Upper lobe of right lung (tissue), 1 donor: ENCODE measurements around the gene PROCA1. TPM values are rescaled to one million over a fixed set of nuclear protein-coding genes. Genes with fewer than 3 reads are reported as not detected.

Experiments used
- ATAC-seq: fragments of 200-7000 bp; cut with Tn5 transposase; one replicate; pipeline ENCODE4 v1.9.1; 2020; ENCODE audit warnings: mild to moderate bottlenecking, moderate library complexity
- DNase-seq: peaks from one replicate; pipeline ENCODE4 v3.0.0-alpha.2; 2020
- H3K27ac ChIP-seq: fragments of 200-600 bp; one replicate; pipeline ENCODE4 v1.8.0; 2022
- H3K27me3 ChIP-seq: fragments of 200-600 bp; one replicate; pipeline ENCODE4 v1.8.0; 2022; ENCODE audit warnings: mild to moderate bottlenecking
- H3K36me3 ChIP-seq: fragments of 200-600 bp; one replicate; pipeline ENCODE4 v1.8.0; 2022
- H3K4me1 ChIP-seq: fragments of 200-600 bp; one replicate; pipeline ENCODE4 v1.8.0; 2022
- H3K4me3 ChIP-seq: fragments of 200-600 bp; one replicate; pipeline ENCODE4 v1.8.0; 2022; ENCODE audit warnings: mild to moderate bottlenecking
- H3K9me3 ChIP-seq: fragments of 200-600 bp; one replicate; pipeline ENCODE4 v1.8.0; 2022
- CTCF ChIP-seq: fragments of 200-600 bp; IDR thresholded peaks from one replicate; pipeline ENCODE4 v1.8.0; 2022; ENCODE audit warnings: antibody characterized with exemption
- intact Hi-C: fragments of 100-400 bp; cut with DNase I; formaldehyde crosslinking; loops from one replicate; pipeline ENCODE4 v1.11.0; 2022
- total RNA-seq: library from RNA; stranded (reverse); fragmentation: NEBNext Ultra II Directional; extraction: Animal tissue kit (Norgen Biotek cat#: 25700); gene quantifications from one replicate; pipeline ENCODE4 v1.2.1, GENCODE V29; 2021
- donor health status: DM: no; HTN: yes; CAD: no; lungs with severe emphysema.

The PROCA1 gene
- total RNA-seq, 1 donor from 2014 or later = 3.3 TPM

DNA sequence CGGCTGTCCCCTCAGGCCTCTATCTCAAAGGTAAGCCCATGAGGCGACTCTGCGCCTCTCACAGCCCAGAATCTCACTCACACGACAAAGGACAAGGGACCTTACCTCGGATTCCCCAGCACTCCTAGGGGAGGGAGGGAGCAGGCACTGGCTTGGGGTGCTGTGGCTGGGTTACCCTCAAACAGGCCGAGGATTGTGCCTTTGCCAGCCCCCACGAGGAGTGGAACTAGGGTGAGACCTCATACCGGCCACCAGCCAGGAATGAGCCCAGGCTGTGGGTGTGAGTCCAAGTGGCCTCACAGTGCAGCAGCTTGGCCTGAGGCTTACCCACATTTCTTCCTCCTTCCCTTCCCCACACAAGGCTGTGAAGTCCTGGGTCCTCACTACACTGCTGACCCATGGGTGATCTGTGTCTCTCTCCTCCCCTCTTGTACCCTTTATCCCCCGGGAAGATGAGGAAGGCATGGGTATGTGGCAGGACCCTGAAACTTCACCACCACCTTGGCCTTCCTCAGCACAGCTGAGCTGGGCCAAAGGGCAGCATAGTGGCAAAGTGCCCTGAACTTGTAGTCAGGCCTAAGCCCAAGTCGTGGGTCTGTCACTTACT is 5.9 kb downstream of the PROCA1 start:
- Histone ChIP-seq H3K36me3 (peaks cover 29% of the 10 kb centered on the region), H3K4me3 (no peak overlapping the region), H3K27me3 (no peaks in the 10 kb centered on the region), H3K4me1 (peaks cover 3% of the 10 kb centered on the region), H3K9me3 (no peaks in the 10 kb centered on the region), H3K27ac (no peak overlapping the region)
- TF ChIP-seq CTCF = no peak
- intact Hi-C loops = no loop called here
- ATAC-seq = no peak
- DNase-seq = no peak

DNA sequence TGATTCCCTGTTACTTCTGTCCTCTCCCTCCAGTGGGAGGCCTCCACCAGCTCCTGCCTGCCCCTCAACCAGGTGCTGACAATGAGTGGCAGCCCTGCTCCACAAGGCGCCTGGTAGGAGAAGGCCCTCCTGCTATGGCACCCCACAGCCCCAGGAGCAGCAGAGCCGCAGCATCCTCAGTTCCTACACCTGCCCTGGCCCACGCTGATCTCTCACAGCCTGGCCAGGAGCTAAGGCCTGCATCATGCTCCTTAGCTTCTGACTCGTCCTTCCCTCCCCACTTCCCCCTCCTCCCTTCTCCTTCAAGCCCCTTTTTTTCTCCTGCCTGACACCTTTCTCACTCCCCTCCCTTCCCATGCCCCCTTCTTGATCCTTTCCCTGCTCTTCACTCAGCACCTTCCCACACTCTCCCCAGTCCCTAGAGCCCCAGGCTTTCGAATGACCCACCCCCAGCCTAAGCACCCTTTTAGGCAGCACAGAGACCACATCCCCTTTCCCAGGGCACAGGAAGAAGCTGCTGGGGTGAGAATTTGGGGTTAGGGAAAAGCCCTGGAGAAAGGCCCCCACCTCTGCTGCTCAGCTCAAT is 6.5 kb downstream of the PROCA1 start:
- Histone ChIP-seq H3K9me3 (no peaks in the 10 kb centered on the region), H3K27ac (no peak overlapping the region), H3K4me1 (peaks cover 3% of the 10 kb centered on the region), H3K36me3 (peaks cover 36% of the 10 kb centered on the region), H3K4me3 (no peak overlapping the region), H3K27me3 (no peaks in the 10 kb centered on the region)
- ATAC-seq (no peak), DNase-seq (no peak)
- no peak for TF ChIP-seq CTCF
- intact Hi-C loops = no loop called here

- ATAC-seq (no peak), DNase-seq (no peak)
- Histone ChIP-seq H3K27ac (no peak overlapping the region), H3K9me3 (no peaks in the 10 kb centered on the region), H3K4me1 (no peaks in the 10 kb centered on the region), H3K27me3 (no peaks in the 10 kb centered on the region), H3K4me3 (no peak overlapping the region), H3K36me3 (peaks cover 44% of the 10 kb centered on the region)
- TF ChIP-seq CTCF = no peak
- intact Hi-C loops = no loop called here
Measured at GRCh38 chr17:28704219-28704858, 7.3 kb downstream of the PROCA1 start.

DNA sequence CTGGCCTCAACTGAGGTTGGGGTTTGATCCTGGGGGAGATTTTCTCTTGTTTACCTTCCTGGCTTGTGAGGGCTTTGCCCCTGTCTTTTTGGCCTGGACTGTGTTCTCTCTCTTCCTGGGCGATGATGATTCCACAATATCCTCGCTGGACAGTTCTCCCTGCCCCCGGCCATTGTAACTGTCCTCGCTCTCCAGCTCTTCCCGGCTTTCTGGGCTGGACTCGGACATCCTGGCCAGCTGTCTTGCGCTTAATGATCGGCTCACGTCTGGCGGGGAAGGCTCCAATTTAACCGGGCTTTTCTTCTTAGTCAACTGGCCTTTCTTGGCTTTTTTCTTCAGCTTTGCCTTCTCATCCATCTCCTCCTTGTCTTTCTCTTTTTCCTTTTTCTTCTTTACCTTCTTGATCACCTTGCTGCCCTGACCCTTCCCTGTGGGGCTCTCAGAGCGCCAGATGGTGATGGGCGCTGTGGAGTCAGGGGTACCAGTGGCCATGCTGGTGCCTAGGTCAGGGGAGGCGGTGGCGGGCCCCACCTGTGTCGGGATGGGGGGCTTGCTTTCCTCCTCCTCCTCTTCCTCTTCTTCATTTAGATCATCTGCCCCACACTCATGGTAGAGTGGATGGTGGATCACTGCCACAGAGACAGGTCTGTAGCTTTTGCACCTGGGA is 8.0 kb downstream of the PROCA1 start:
- no peak for TF ChIP-seq CTCF
- no peaks in the 10 kb centered on the region for H3K27me3 ChIP-seq
- H3K4me3 ChIP-seq = no peak overlapping the region
- no peaks in the 10 kb centered on the region for H3K9me3 ChIP-seq
- H3K27ac ChIP-seq = no peak overlapping the region
- intact Hi-C loops = no loop called here
- no peaks in the 10 kb centered on the region for H3K4me1 ChIP-seq
- peaks cover 51% of the 10 kb centered on the region for H3K36me3 ChIP-seq
- DNase-seq = no peak
- ATAC-seq = no peak

DNA sequence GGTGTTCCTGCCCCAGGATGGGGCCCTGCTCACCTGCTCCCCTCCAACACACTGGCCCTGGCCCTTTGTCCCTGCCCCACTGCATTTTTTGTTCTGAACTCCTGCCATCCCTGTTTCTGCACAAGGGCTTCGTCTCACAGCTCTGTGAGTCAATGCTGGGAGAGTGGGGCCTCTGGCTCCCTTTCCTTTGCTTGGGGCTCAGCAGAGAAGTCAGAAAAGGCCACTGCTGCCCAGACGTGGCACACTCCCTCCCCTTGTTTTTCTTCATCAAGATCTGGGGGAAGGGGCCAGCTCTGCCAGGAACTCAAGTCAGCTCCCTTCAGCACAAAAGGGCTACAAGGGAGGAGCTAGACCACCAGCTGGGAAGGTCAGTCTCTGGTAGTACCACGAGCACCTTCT is 8.9 kb downstream of the PROCA1 start:
- H3K27me3 ChIP-seq = no peaks in the 10 kb centered on the region
- DNase-seq = no peak
- H3K27ac ChIP-seq = no peak overlapping the region
- H3K9me3 ChIP-seq = no peaks in the 10 kb centered on the region
- H3K4me3 ChIP-seq = no peak overlapping the region
- intact Hi-C loops = no loop called here
- H3K36me3 ChIP-seq = peaks cover 60% of the 10 kb centered on the region
- no peaks in the 10 kb centered on the region for H3K4me1 ChIP-seq
- no peak for TF ChIP-seq CTCF
- no peak for ATAC-seq
